ENCODE results near the gene GTF2H1.
"Not testable (repeated sequence)": the region's sequence is repeated elsewhere in the genome, so short reads cannot be mapped to it uniquely, and the experiment has no call there.

GTF2H1 gene

GRCh38 chr11:18383388-18384156 lies 61.2 kb downstream of the GTF2H1 start:
- peak; percentile 85 for DNase-seq

- DNase-seq: no peak
Observed at GRCh38 chr11:18384157-18384641, 61.8 kb downstream of the GTF2H1 start.

- DNase-seq: no peak
Observed at GRCh38 chr11:18390088-18390487, 67.7 kb downstream of the GTF2H1 start.

- DNase-seq: no peak
Observed at GRCh38 chr11:18392434-18393321, 70.3 kb downstream of the GTF2H1 start.

- DNase-seq: no peak
Observed at GRCh38 chr11:18393581-18394274, 71.4 kb downstream of the GTF2H1 start.

GRCh38 chr11:18394275-18394927 lies 72.0 kb downstream of the GTF2H1 start, which contains the start of gene LDHA:
Gene LDHA (plus strand): TSS chr11:18394563. CDS start chr11:18396843, 2,280 bp downstream.
- peak; percentile 100 for DNase-seq

- peak; percentile 64 for DNase-seq
Observed at GRCh38 chr11:18394928-18395734, 72.8 kb downstream of the GTF2H1 start.

GRCh38 chr11:18395735-18396504 lies 73.6 kb downstream of the GTF2H1 start:
- peak; percentile 97 for DNase-seq

GRCh38 chr11:18397921-18398320 lies 75.6 kb downstream of the GTF2H1 start:
- no peak for DNase-seq

- DNase-seq: peak; percentile 37
Observed at GRCh38 chr11:18401077-18401476, 78.7 kb downstream of the GTF2H1 start.

GRCh38 chr11:18404062-18404461 lies 81.7 kb downstream of the GTF2H1 start:
- DNase-seq: no peak

- not testable (repeated sequence) for DNase-seq
Observed at GRCh38 chr11:18407400-18407799, 85.0 kb downstream of the GTF2H1 start.

- peak; percentile 67 for DNase-seq
Observed at GRCh38 chr11:18408558-18409291, 86.4 kb downstream of the GTF2H1 start.

GRCh38 chr11:18416459-18416858 lies 94.1 kb downstream of the GTF2H1 start:
- DNase-seq: no peak

Data from activated CD8-positive, alpha-beta memory T cell treated with anti-CD3 and anti-CD28 coated beads, Interleukin-2, amount 50 U/mL, for 48 hours (primary cell).